DOHH2 (cell line): ENCODE results near the gene MLST8.

Source experiments
- H3F3A ChIP-seq: fragments of 200-600 bp; sonication (generic), shearing (Covaris generic); 2 replicates; pipeline ENCODE4 v1.6.0; 2016; ENCODE audit warnings: antibody characterized with exemption, mild to moderate bottlenecking; ENCODE audit not compliant: control insufficient read depth, insufficient read depth
- H3K27ac ChIP-seq: fragments of 200-600 bp; sonication (generic); 2 replicates; pipeline ENCODE4 v1.5.1; 2014; ENCODE audit warnings: low read depth, mild to moderate bottlenecking, low read length, moderate library complexity
- H3K27me3 ChIP-seq: fragments of 200-600 bp; sonication (generic); 2 replicates; pipeline ENCODE4 v1.6.1; 2014; ENCODE audit warnings: mild to moderate bottlenecking, low read length, mixed read lengths; ENCODE audit not compliant: control insufficient read depth
- H3K36me3 ChIP-seq: fragments of 200-600 bp; sonication (generic); 2 replicates; pipeline ENCODE4 v1.6.1; 2014; ENCODE audit warnings: mild to moderate bottlenecking, low read length, moderate library complexity, mixed read lengths; ENCODE audit not compliant: control insufficient read depth
- H3K4me1 ChIP-seq: fragments of 200-600 bp; sonication (generic); 2 replicates; pipeline ENCODE4 v1.6.1; 2014; ENCODE audit warnings: mild to moderate bottlenecking, low read length, mixed read lengths; ENCODE audit not compliant: control insufficient read depth
- H3K4me2 ChIP-seq: fragments of 200-600 bp; sonication (generic); 2 replicates; pipeline ENCODE4 v1.6.0; 2014; ENCODE audit warnings: mild to moderate bottlenecking, low read length, moderate library complexity
- H3K4me3 ChIP-seq: fragments of 200-600 bp; sonication (generic); 2 replicates; pipeline ENCODE4 v1.5.1; 2014; ENCODE audit warnings: mild to moderate bottlenecking, low read length, mixed read lengths
- H3K79me2 ChIP-seq: fragments of 200-600 bp; sonication (generic); 2 replicates; pipeline ENCODE4 v1.6.1; 2014; ENCODE audit warnings: mild to moderate bottlenecking, low read length, mixed read lengths; ENCODE audit not compliant: control insufficient read depth
- H3K9me2 ChIP-seq: fragments of 200-600 bp; sonication (generic); replicated peaks from 2 replicates; pipeline ENCODE4 v1.6.1; 2014; ENCODE audit warnings: mild to moderate bottlenecking, low read length, mixed read lengths; ENCODE audit not compliant: control insufficient read depth
- H3K9me3 ChIP-seq: fragments of 200-600 bp; sonication (generic); 2 replicates; pipeline ENCODE4 v1.6.1; 2014; ENCODE audit warnings: antibody characterized with exemption, low read length, mixed read lengths; ENCODE audit not compliant: control insufficient read depth, insufficient read depth
- H4K20me1 ChIP-seq: fragments of 200-600 bp; sonication (generic); 2 replicates; pipeline ENCODE4 v1.6.0; 2014; ENCODE audit warnings: low read depth, mild to moderate bottlenecking, antibody characterized with exemption, low read length, moderate library complexity; ENCODE audit not compliant: control insufficient read depth, insufficient read depth
- CTCF ChIP-seq: fragments of 200-600 bp; sonication (generic); IDR thresholded peaks from one replicate; pipeline ENCODE4 v1.5.1; 2014; ENCODE audit warnings: antibody characterized with exemption, mild to moderate bottlenecking, low read depth, low read length; ENCODE audit not compliant: poor library complexity, severe bottlenecking
- EZH2phosphoT487 ChIP-seq: fragments of 200-600 bp; sonication (generic); IDR thresholded peaks from 2 replicates; pipeline ENCODE4 v1.6.1; 2017; ENCODE audit warnings: borderline replicate concordance, mild to moderate bottlenecking, antibody characterized with exemption, low read length, moderate library complexity, mixed read lengths

Gene MLST8

GRCh38 chr16:2216330-2216729, 11.1 kb downstream of the MLST8 start:
- H3K36me3 ChIP-seq: peaks cover 30% of the 10 kb centered on the region
- peaks cover 26% of the 10 kb centered on the region for H3K4me1 ChIP-seq
- no peaks in the 10 kb centered on the region for H3K27me3 ChIP-seq
- no peaks in the 10 kb centered on the region for H3K9me2 ChIP-seq
- no peaks in the 10 kb centered on the region for H3K9me3 ChIP-seq
- peak overlapping the region; percentile 100 for H3K4me3 ChIP-seq
- TF ChIP-seq CTCF (no peak), EZH2phosphoT487 (no peak)
- peak overlapping the region; percentile 51 for H3K4me2 ChIP-seq
- peaks cover 47% of the 10 kb centered on the region for H3K79me2 ChIP-seq
- H3F3A ChIP-seq: peaks cover 7% of the 10 kb centered on the region; the same call in 1 of the 2 replicates
- H3K27ac ChIP-seq: no peak overlapping the region
- H4K20me1 ChIP-seq: peaks cover 9% of the 10 kb centered on the region

GRCh38 chr16:2223221-2223941, 18.1 kb downstream of the MLST8 start, which contains the start of gene E4F1:
TSS of gene E4F1 (plus strand) at chr16:2223591. CDS start at chr16:2223614, 23 bp downstream.
- H3K9me2 ChIP-seq: no peaks in the 10 kb centered on the region
- peaks cover 46% of the 10 kb centered on the region for H3K79me2 ChIP-seq
- peak within 1 kb of the TSS; percentile 91 for H3K4me2 ChIP-seq
- H3K4me3 ChIP-seq: peak within 1 kb of the TSS; percentile 94
- TF ChIP-seq CTCF (no peak), EZH2phosphoT487 (no peak)
- H3F3A ChIP-seq: 0 out of 2 replicates have a peak, but pooled peaks cover 2% of the 10 kb centered on the region
- peaks cover 11% of the 10 kb centered on the region for H3K4me1 ChIP-seq
- H4K20me1 ChIP-seq: no peaks in the 10 kb centered on the region
- H3K27me3 ChIP-seq: no peaks in the 10 kb centered on the region
- H3K9me3 ChIP-seq: no peaks in the 10 kb centered on the region
- H3K27ac ChIP-seq: peak within 1 kb of the TSS; percentile 64
- peaks cover 20% of the 10 kb centered on the region for H3K36me3 ChIP-seq

GRCh38 chr16:2223942-2224486, 18.8 kb downstream of the MLST8 start:
- Histone ChIP-seq H3K79me2 (peaks cover 52% of the 10 kb centered on the region), H3K27me3 (no peaks in the 10 kb centered on the region), H3K36me3 (peaks cover 24% of the 10 kb centered on the region), H3K4me1 (peaks cover 11% of the 10 kb centered on the region), H3K4me2 (peak overlapping the region; percentile 91), H4K20me1 (no peaks in the 10 kb centered on the region), H3K9me3 (no peaks in the 10 kb centered on the region), H3F3A (0 out of 2 replicates have a peak, but pooled peaks cover 2% of the 10 kb centered on the region), H3K27ac (peak overlapping the region; percentile 64), H3K4me3 (peak overlapping the region; percentile 94), H3K9me2 (no peaks in the 10 kb centered on the region)
- TF ChIP-seq EZH2phosphoT487: no peak
- TF ChIP-seq CTCF: no peak
